PFSK-1 (cell line): ENCODE results near the gene ZNF729.

Experiments
- FOXP2 ChIP-seq: optimal IDR thresholded peaks from 2 replicates; pipeline ENCODE3; 2011; ENCODE audit warnings: borderline replicate concordance, control low read depth, inconsistent platforms; ENCODE audit not compliant: insufficient read depth; ENCODE audit errors: extremely low read length, extremely low read depth
- POLR2AphosphoS5 ChIP-seq: IDR thresholded peaks from 2 replicates; pipeline ENCODE4 v1.6.1; 2012; ENCODE audit warnings: low read depth, mild to moderate bottlenecking, control low read depth, low read length, moderate library complexity
- SIN3A ChIP-seq: IDR thresholded peaks from 2 replicates; pipeline ENCODE4 v1.6.1; 2012; ENCODE audit warnings: mild to moderate bottlenecking, low read length, moderate library complexity, borderline replicate concordance; ENCODE audit not compliant: insufficient read depth
- TAF1 ChIP-seq: IDR thresholded peaks from 2 replicates; pipeline ENCODE4 v1.6.1; 2012; ENCODE audit warnings: low read length, control low read depth, borderline replicate concordance; ENCODE audit not compliant: insufficient read depth
- TF ChIP-seq, protein P1 (sequence below), 2 experiments: IDR thresholded peaks; 2 replicates each; pipeline versions ENCODE4 v1.6.1 to v1.8.0; 2011 to 2012; ENCODE audit warnings: low read depth in 2 of 2, low read length in 2 of 2, control low read depth in 1 of 2, inconsistent platforms in 1 of 2, mild to moderate bottlenecking in 1 of 2, moderate library complexity in 1 of 2; ENCODE audit not compliant: insufficient read depth in 1 of 2

Gene ZNF729

GRCh38 chr19:22261596-22261995 lies 24.6 kb upstream of the ZNF729 start:
- TF ChIP-seq POLR2AphosphoS5 (no peak), SIN3A (no peak), TAF1 (no peak), FOXP2 (no peak)
- TF ChIP-seq, protein P1, sequence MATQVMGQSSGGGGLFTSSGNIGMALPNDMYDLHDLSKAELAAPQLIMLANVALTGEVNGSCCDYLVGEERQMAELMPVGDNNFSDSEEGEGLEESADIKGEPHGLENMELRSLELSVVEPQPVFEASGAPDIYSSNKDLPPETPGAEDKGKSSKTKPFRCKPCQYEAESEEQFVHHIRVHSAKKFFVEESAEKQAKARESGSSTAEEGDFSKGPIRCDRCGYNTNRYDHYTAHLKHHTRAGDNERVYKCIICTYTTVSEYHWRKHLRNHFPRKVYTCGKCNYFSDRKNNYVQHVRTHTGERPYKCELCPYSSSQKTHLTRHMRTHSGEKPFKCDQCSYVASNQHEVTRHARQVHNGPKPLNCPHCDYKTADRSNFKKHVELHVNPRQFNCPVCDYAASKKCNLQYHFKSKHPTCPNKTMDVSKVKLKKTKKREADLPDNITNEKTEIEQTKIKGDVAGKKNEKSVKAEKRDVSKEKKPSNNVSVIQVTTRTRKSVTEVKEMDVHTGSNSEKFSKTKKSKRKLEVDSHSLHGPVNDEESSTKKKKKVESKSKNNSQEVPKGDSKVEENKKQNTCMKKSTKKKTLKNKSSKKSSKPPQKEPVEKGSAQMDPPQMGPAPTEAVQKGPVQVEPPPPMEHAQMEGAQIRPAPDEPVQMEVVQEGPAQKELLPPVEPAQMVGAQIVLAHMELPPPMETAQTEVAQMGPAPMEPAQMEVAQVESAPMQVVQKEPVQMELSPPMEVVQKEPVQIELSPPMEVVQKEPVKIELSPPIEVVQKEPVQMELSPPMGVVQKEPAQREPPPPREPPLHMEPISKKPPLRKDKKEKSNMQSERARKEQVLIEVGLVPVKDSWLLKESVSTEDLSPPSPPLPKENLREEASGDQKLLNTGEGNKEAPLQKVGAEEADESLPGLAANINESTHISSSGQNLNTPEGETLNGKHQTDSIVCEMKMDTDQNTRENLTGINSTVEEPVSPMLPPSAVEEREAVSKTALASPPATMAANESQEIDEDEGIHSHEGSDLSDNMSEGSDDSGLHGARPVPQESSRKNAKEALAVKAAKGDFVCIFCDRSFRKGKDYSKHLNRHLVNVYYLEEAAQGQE (IDR thresholded peaks at IDR 0.05; ENCODE audit: insufficient read depth in 1 of 2, low read depth in 2 of 2, low read length in 2 of 2): no peak

GRCh38 chr19:22263121-22263520 lies 23.1 kb upstream of the ZNF729 start:
- TF ChIP-seq TAF1 (no peak), SIN3A (no peak), POLR2AphosphoS5 (no peak), FOXP2 (no peak)
- TF ChIP-seq, protein P1 (IDR thresholded peaks at IDR 0.05; ENCODE audit: insufficient read depth in 1 of 2, low read depth in 2 of 2, low read length in 2 of 2): no peak

- TF ChIP-seq, protein P1 (IDR thresholded peaks at IDR 0.05; ENCODE audit: insufficient read depth in 1 of 2, low read depth in 2 of 2, low read length in 2 of 2): no peak
- TF ChIP-seq TAF1 (no peak), FOXP2 (no peak), SIN3A (no peak)
Measured at GRCh38 chr19:22326219-22326618, 40.0 kb downstream of the ZNF729 start.

GRCh38 chr19:22327321-22327720 lies 41.1 kb downstream of the ZNF729 start:
- TF ChIP-seq SIN3A (no peak), FOXP2 (no peak), POLR2AphosphoS5 (no peak), TAF1 (no peak)
- TF ChIP-seq, protein P1 (IDR thresholded peaks at IDR 0.05; ENCODE audit: insufficient read depth in 1 of 2, low read depth in 2 of 2, low read length in 2 of 2): no peak

DNA sequence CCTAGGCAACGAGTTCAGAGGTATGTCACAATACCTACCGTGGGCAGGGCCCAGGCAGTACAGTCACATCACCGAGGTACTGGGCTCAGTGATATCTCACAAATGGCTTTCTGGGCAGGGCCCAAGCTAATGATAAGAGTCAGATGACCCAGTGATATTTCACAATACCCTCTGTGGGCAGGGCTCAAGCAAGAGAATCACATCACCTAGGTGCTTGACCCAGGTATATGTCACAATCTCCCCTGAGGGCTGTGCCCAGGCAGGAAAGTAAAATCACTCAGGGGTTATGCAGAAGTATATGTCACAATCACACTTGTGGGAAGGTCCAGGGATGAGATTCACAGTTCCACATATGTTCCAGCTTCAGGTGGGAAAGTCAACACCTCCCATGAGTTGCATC lies 45.3 kb downstream of the ZNF729 start:
- TF ChIP-seq, protein P1 (IDR thresholded peaks at IDR 0.05; ENCODE audit: insufficient read depth in 1 of 2, low read depth in 2 of 2, low read length in 2 of 2): no peak
- no peak for TF ChIP-seq TAF1
- no peak for TF ChIP-seq POLR2AphosphoS5
- TF ChIP-seq SIN3A: no peak
- TF ChIP-seq FOXP2: no peak
